Gastroesophageal sphincter (tissue), 3 donors: ENCODE data around the gene KDM5C.

Source experiments
- CTCF ChIP-seq, 4 experiments: fragments of 200-600 bp in 2 of 4; fragments of 450-650 bp in 2 of 4; sonication (generic) in 1 of 4; IDR thresholded peaks; one replicate each; pipeline ENCODE4 v1.5.1; 2017 to 2019; ENCODE audit warnings: antibody characterized with exemption in 4 of 4, mild to moderate bottlenecking in 2 of 4, moderate library complexity in 2 of 4
- EP300 ChIP-seq: sonication (generic); formaldehyde crosslinking; IDR thresholded peaks from one replicate; pipeline ENCODE4 v1.6.1; 2017; ENCODE audit warnings: antibody characterized with exemption, mild to moderate bottlenecking

- no peak for TF ChIP-seq CTCF (IDR thresholded peaks at IDR 0.05)
- TF ChIP-seq EP300: no peak
Measured at GRCh38 chrX:53247928-53248327, 22.9 kb upstream of the KDM5C start.
